ENCODE results near the gene TSPY4.
"Not testable (repeated sequence)": the region's sequence is repeated elsewhere in the genome, so short reads cannot be mapped to it uniquely, and the experiment has no call there.

The TSPY4 gene

GRCh38 chrY:9337164-9337563 lies at the start of gene TSPY4:
Gene TSPY4 (plus strand): TSS chrY:9337464. CDS start chrY:9337510, 46 bp downstream.
- not testable (repeated sequence) for DNase-seq (ENCODE audit: low read depth)

GRCh38 chrY:9320996-9321395 lies 16.3 kb upstream of the TSPY4 start:
- DNase-seq (ENCODE audit: low read depth): no peak

- not testable (repeated sequence) for DNase-seq (ENCODE audit: low read depth)
These were observed 20.2 kb downstream of the TSPY4 start, which contains the start of gene TSPY8 for GRCh38 chrY:9357497-9357896. Gene TSPY8 (plus strand): TSS chrY:9357797. CDS start chrY:9357843, 46 bp downstream.

All from HS-5 (cell line).